HepG2 (cell line): ENCODE data around the gene FAM83F.

Experiments
- CTCF ChIP-seq: sonication (generic); formaldehyde crosslinking; IDR thresholded peaks from 2 replicates; pipeline ENCODE4 v1.5.0; 2020; ENCODE audit warnings: mild to moderate bottlenecking, missing genetic modification reagents, moderate library complexity
- MAFK ChIP-seq, 2 experiments: IDR thresholded peaks in 1 of 2; conservative IDR thresholded peaks in 1 of 2; 2 replicates each; pipeline ENCODE4 v1.6.1; 2011; ENCODE audit warnings: improper control_type of control experiment in 2 of 2, low read length in 2 of 2
- PRPF4 ChIP-seq: fragments of 200-400 bp; formaldehyde crosslinking; IDR thresholded peaks from 2 replicates; pipeline ENCODE4 v1.6.1; 2016; ENCODE audit warnings: low read length, low read depth; ENCODE audit not compliant: poor library complexity, severe bottlenecking
- SCMH1 ChIP-seq: sonication (generic); formaldehyde crosslinking; IDR thresholded peaks from 2 replicates; pipeline ENCODE4 v1.9.0; 2021; ENCODE audit warnings: missing genetic modification reagents, mild to moderate bottlenecking, borderline replicate concordance
- SIN3B ChIP-seq: fragments of 150-350 bp; IDR thresholded peaks from 2 replicates; pipeline ENCODE4 v1.6.1; 2014; ENCODE audit warnings: low read length
- SMC3 ChIP-seq: IDR thresholded peaks from 2 replicates; pipeline ENCODE4 v1.6.1; 2011; ENCODE audit warnings: low read length, improper control_type of control experiment
- TEAD2 ChIP-seq: sonication (generic); formaldehyde crosslinking; IDR thresholded peaks from 2 replicates; pipeline ENCODE4 v1.9.0; 2021; ENCODE audit warnings: missing genetic modification reagents
- UBTF ChIP-seq: sonication (generic); formaldehyde crosslinking; IDR thresholded peaks from 2 replicates; pipeline ENCODE4 v1.4.0; 2020; ENCODE audit warnings: mild to moderate bottlenecking, missing genetic modification reagents
- YEATS2 ChIP-seq: sonication (generic); formaldehyde crosslinking; IDR thresholded peaks from 2 replicates; pipeline ENCODE4 v1.4.0; 2020; ENCODE audit warnings: missing genetic modification reagents, borderline replicate concordance
- ZNF24 ChIP-seq: fragments of 450-650 bp; IDR thresholded peaks from 2 replicates; pipeline ENCODE4 v1.6.1; 2017; ENCODE audit warnings: antibody characterized with exemption, mild to moderate bottlenecking
- ZNF431 ChIP-seq: sonication (generic); formaldehyde crosslinking; IDR thresholded peaks from 2 replicates; pipeline ENCODE4 v1.9.0; 2022; ENCODE audit warnings: missing genetic modification reagents, low read depth, mild to moderate bottlenecking, borderline replicate concordance

- TF ChIP-seq ZNF24 (no peak), SCMH1 (CRISPR knock-in tag) (no peak), SMC3 (no peak), SIN3B (no peak), PRPF4 (no peak), UBTF (CRISPR knock-in tag) (no peak), TEAD2 (CRISPR knock-in tag) (no peak), YEATS2 (CRISPR knock-in tag) (no peak), ZNF431 (CRISPR knock-in tag) (no peak), CTCF (CRISPR knock-in tag) (no peak), MAFK (conservative IDR thresholded peaks at IDR 0.05 in 1 of 2, IDR thresholded peaks at IDR 0.05 in 1 of 2; ENCODE audit: low read length in 2 of 2) (no peak)
Measured at GRCh38 chr22:40006641-40007040, 11.9 kb downstream of the FAM83F start.
